ENCODE results near the gene ANK2. TPM values are rescaled to one million over a fixed set of nuclear protein-coding genes. Genes with fewer than 3 reads are reported as not detected.

Gene ANK2
- total RNA-seq, 1 donor from 2014 or later = 77.8 TPM

- no peaks in the 10 kb centered on the region for H3K9me3 Mint-ChIP-seq (ENCODE audit: unreplicated experiment)
- H3K36me3 Mint-ChIP-seq (ENCODE audit: low read depth, unreplicated experiment) = no peaks in the 10 kb centered on the region
- Histone ChIP-seq H4K20me1 (ENCODE audit: insufficient read depth, low read length) (no peaks in the 10 kb centered on the region), H3K4me3 (ENCODE audit: insufficient read depth, low read depth, low read length) (no peak overlapping the region), H3K9ac (ENCODE audit: low read length) (no peak overlapping the region), H3K9me3 (ENCODE audit: insufficient read depth, low read depth, low read length) (no peaks in the 10 kb centered on the region), H3K79me2 (ENCODE audit: insufficient read depth, low read length) (no peaks in the 10 kb centered on the region), H3K27me3 (ENCODE audit: insufficient read depth, low read length) (no peaks in the 10 kb centered on the region), H3K36me3 (ENCODE audit: insufficient read depth, low read length) (no peaks in the 10 kb centered on the region), H2AFZ (ENCODE audit: low read depth, low read length) (no peak overlapping the region), H3K27ac (ENCODE audit: low read depth, low read length) (no peak overlapping the region), H3K4me1 (ENCODE audit: insufficient read depth, low read length) (no peaks in the 10 kb centered on the region), H3K4me2 (ENCODE audit: low read length) (no peak overlapping the region)
- H3K4me3 Mint-ChIP-seq (ENCODE audit: unreplicated experiment) = no peak overlapping the region
- H3K4me1 Mint-ChIP-seq (ENCODE audit: low read depth, unreplicated experiment) = no peaks in the 10 kb centered on the region
- H3K27ac Mint-ChIP-seq (ENCODE audit: unreplicated experiment) = no peak overlapping the region
- DNase-seq (ENCODE audit: low read depth) (peak; percentile 60), FAIRE-seq (peak; percentile 76)
- H3K27me3 Mint-ChIP-seq (ENCODE audit: low read depth, unreplicated experiment) = no peaks in the 10 kb centered on the region
- TF ChIP-seq EZH2 (IDR thresholded peaks at IDR 0.05; ENCODE audit: insufficient read depth, low read length) (no peak), CTCF (IDR thresholded peaks at IDR 0.05; ENCODE audit: insufficient read depth, low read depth, low read length) (peak; percentile 76)
Observed at GRCh38 chr4:113394730-113395530, 345.5 kb downstream of the ANK2 start.

GRCh38 chr4:113397114-113397701 lies 347.8 kb downstream of the ANK2 start:
- Histone ChIP-seq H3K4me1 (ENCODE audit: insufficient read depth, low read length) (no peaks in the 10 kb centered on the region), H3K79me2 (ENCODE audit: insufficient read depth, low read length) (no peaks in the 10 kb centered on the region), H3K9ac (ENCODE audit: low read length) (no peak overlapping the region), H3K9me3 (ENCODE audit: insufficient read depth, low read depth, low read length) (no peaks in the 10 kb centered on the region), H3K27ac (ENCODE audit: low read depth, low read length) (no peak overlapping the region), H3K27me3 (ENCODE audit: insufficient read depth, low read length) (no peaks in the 10 kb centered on the region), H4K20me1 (ENCODE audit: insufficient read depth, low read length) (no peaks in the 10 kb centered on the region), H3K4me3 (ENCODE audit: insufficient read depth, low read depth, low read length) (no peak overlapping the region), H3K36me3 (ENCODE audit: insufficient read depth, low read length) (no peaks in the 10 kb centered on the region), H3K4me2 (ENCODE audit: low read length) (peak overlapping the region; percentile 18), H2AFZ (ENCODE audit: low read depth, low read length) (peak overlapping the region; percentile 35)
- H3K27ac Mint-ChIP-seq (ENCODE audit: unreplicated experiment) = no peak overlapping the region
- TF ChIP-seq CTCF (IDR thresholded peaks at IDR 0.05; ENCODE audit: insufficient read depth, low read depth, low read length) = no peak
- no peak for TF ChIP-seq EZH2 (IDR thresholded peaks at IDR 0.05; ENCODE audit: insufficient read depth, low read length)
- DNase-seq (ENCODE audit: low read depth) (peak; percentile 89), FAIRE-seq (peak; percentile 49)
- no peaks in the 10 kb centered on the region for H3K4me1 Mint-ChIP-seq (ENCODE audit: low read depth, unreplicated experiment)
- no peak overlapping the region for H3K4me3 Mint-ChIP-seq (ENCODE audit: unreplicated experiment)
- H3K9me3 Mint-ChIP-seq (ENCODE audit: unreplicated experiment) = no peaks in the 10 kb centered on the region
- H3K36me3 Mint-ChIP-seq (ENCODE audit: low read depth, unreplicated experiment) = peaks cover 5% of the 10 kb centered on the region
- H3K27me3 Mint-ChIP-seq (ENCODE audit: low read depth, unreplicated experiment) = no peaks in the 10 kb centered on the region

Measured in astrocyte (in vitro differentiated cells and primary cell).